C4-2B (cell line): ENCODE data around the gene ISY1.

ENCODE experiments used
- ZFX ChIP-seq: fragments of 450-650 bp; IDR thresholded peaks from 2 replicates; pipeline ENCODE4 v1.6.1; 2017
- TF ChIP-seq, protein P1 (sequence below): fragments of 450-650 bp; conservative IDR thresholded peaks from 2 replicates; pipeline ENCODE4 v1.5.1; 2017; ENCODE audit warnings: mild to moderate bottlenecking

DNA sequence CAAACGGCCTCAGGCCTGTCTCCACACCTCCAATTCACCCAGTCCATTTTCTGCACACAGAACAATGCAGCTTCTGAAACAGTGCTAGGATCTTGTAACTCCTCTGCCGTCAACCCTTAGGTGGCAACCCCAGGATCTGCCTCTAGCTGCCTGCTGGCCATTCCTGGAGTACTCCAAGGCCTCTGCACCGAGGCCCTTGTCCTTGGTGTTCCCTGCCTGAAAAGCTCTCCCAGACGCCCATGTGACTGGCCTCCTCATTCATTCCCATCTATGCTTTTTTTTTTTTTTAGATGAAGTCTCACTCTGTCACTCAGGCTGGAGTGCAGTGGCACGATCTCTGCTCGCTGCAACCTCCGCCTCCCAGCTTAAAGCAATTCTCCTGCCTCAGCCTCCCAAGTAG lies 57.6 kb downstream of the ISY1 start:
- TF ChIP-seq, protein P1, sequence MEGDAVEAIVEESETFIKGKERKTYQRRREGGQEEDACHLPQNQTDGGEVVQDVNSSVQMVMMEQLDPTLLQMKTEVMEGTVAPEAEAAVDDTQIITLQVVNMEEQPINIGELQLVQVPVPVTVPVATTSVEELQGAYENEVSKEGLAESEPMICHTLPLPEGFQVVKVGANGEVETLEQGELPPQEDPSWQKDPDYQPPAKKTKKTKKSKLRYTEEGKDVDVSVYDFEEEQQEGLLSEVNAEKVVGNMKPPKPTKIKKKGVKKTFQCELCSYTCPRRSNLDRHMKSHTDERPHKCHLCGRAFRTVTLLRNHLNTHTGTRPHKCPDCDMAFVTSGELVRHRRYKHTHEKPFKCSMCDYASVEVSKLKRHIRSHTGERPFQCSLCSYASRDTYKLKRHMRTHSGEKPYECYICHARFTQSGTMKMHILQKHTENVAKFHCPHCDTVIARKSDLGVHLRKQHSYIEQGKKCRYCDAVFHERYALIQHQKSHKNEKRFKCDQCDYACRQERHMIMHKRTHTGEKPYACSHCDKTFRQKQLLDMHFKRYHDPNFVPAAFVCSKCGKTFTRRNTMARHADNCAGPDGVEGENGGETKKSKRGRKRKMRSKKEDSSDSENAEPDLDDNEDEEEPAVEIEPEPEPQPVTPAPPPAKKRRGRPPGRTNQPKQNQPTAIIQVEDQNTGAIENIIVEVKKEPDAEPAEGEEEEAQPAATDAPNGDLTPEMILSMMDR, result no peak
- no peak for TF ChIP-seq ZFX
